Transverse colon (tissue), 4 donors: Measurements from ENCODE around the gene OR51A4. TPM values are rescaled to one million over a fixed set of nuclear protein-coding genes. Genes with fewer than 3 reads are reported as not detected.

ENCODE experiments used
- DNase-seq: peaks from one replicate; pipeline ENCODE4 v3.0.0-alpha.2; 2019
- H3K27ac ChIP-seq, 4 donors: fragments of 200-600 bp; sonication (generic); 2 replicates each; pipeline ENCODE4 v1.5.1; 2016 to 2018; ENCODE audit warnings: inconsistent platforms in 4 of 4
- H3K27me3 ChIP-seq: fragments of 200-600 bp; sonication (generic); 2 replicates; pipeline ENCODE4 v1.5.1; 2017; ENCODE audit warnings: inconsistent platforms
- H3K36me3 ChIP-seq, 4 donors: fragments of 200-600 bp; sonication (generic); 2 replicates each; pipeline ENCODE4 v1.5.1; 2017 to 2019; ENCODE audit warnings: inconsistent platforms in 4 of 4
- H3K4me1 ChIP-seq, 4 donors: fragments of 200-600 bp; sonication (generic); 2 replicates each; pipeline ENCODE4 v1.5.1; 2017 to 2020; ENCODE audit warnings: inconsistent platforms in 4 of 4
- H3K4me3 ChIP-seq, 4 donors: fragments of 200-600 bp; sonication (generic); 1 replicate in 1 of 4; 2 replicates in 3 of 4; pipeline versions ENCODE4 v1.5.1 to v1.6.1; 2017 to 2019; ENCODE audit warnings: inconsistent platforms in 4 of 4
- H3K9me3 ChIP-seq, 2 donors: fragments of 200-600 bp; sonication (generic); 2 replicates each; pipeline ENCODE4 v1.5.1; 2017 to 2019; ENCODE audit warnings: inconsistent platforms in 2 of 2
- EP300 ChIP-seq: sonication (generic); formaldehyde crosslinking; IDR thresholded peaks from one replicate; pipeline ENCODE4 v1.6.1; 2017; ENCODE audit warnings: antibody characterized with exemption, low read depth
- POLR2A ChIP-seq: fragments of 450-650 bp; IDR thresholded peaks from one replicate; pipeline ENCODE4 v1.6.1; 2016; ENCODE audit warnings: antibody characterized with exemption, mild to moderate bottlenecking, moderate library complexity
- POLR2AphosphoS5 ChIP-seq, 3 donors: sonication (generic); formaldehyde crosslinking; IDR thresholded peaks; one replicate each; pipeline ENCODE4 v1.6.1; 2016; ENCODE audit warnings: antibody characterized with exemption in 3 of 3
- WGBS, 2 donors: methylation state at CpG; one replicate each; pipeline ENCODE4 v1.1.5; 2018; ENCODE audit warnings: low coverage in 1 of 2; 5-methylcytosine and 5-hydroxymethylcytosine counted together
- in situ Hi-C, 4 donors: fragments of 200-750 bp; cut with MboI; loops; one replicate each; pipeline versions ENCODE4 v1.15.0 to v1.15.1; 2017; ENCODE audit warnings: low sequenced_read_pairs in 3 of 4, low pct_ligation_motif_present in 1 of 4, low pct_unique_long_range_greater_than_20kb in 1 of 4
- intact Hi-C: fragments of 100-400 bp; cut with DNase I; formaldehyde crosslinking; loops from one replicate; pipeline ENCODE4 v1.15.1; 2023; ENCODE audit warnings: low total_unique reads
- total RNA-seq, 4 donors: library from RNA; depleted of rRNA; stranded (reverse); fragments of >200 nt; gene quantifications; one replicate each; pipeline ENCODE4 v1.1.0, GENCODE V29; 2016
- TF ChIP-seq, protein P1 (sequence below), 5 experiments: fragments of 200-600 bp in 3 of 5; fragments of 450-650 bp in 2 of 5; sonication (generic) in 3 of 5; IDR thresholded peaks; 1 replicate in 2 of 5; 2 replicates in 3 of 5; pipeline ENCODE4 v1.5.1; 2016 to 2017; ENCODE audit warnings: antibody characterized with exemption in 5 of 5, inconsistent platforms in 3 of 5, mild to moderate bottlenecking in 2 of 5, moderate library complexity in 1 of 5

The OR51A4 gene, protein sequence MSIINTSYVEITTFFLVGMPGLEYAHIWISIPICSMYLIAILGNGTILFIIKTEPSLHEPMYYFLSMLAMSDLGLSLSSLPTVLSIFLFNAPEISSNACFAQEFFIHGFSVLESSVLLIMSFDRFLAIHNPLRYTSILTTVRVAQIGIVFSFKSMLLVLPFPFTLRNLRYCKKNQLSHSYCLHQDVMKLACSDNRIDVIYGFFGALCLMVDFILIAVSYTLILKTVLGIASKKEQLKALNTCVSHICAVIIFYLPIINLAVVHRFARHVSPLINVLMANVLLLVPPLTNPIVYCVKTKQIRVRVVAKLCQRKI
- not detected for total RNA-seq

DNA sequence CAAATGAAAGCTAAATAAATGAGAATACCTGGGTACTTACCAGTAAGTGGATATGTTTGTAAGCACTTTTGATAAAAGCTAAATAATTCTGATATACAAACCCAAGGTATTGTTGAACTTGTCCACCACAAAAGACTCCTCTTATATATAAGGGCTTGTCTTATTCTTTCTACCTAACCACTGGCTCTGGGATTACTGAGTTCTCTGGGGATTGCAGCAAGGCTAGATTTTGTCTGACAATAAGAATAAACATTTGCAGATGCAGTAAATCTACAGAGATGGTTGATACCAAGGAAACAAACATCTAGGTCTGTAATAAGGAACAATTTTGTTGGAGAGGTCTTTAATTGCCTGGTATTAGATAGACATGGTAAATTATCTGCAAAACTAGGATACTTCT is at the start of gene OR51A4:
TSS of gene OR51A4 (minus strand) at position 101 of the 400 bp plus-strand sequence. CDS start 505 bp downstream, outside the sequence.
- H3K27ac ChIP-seq, result no peak within 1 kb of the TSS
- H3K36me3 ChIP-seq, result no peaks in the 10 kb centered on the region
- DNase-seq, result no peak
- in situ Hi-C loops (no loop called here), intact Hi-C loops (no loop called here)
- H3K4me1 ChIP-seq, result no peaks in the 10 kb centered on the region
- H3K27me3 ChIP-seq, result no peaks in the 10 kb centered on the region
- H3K9me3 ChIP-seq, result no peaks in the 10 kb centered on the region
- no peak within 1 kb of the TSS for H3K4me3 ChIP-seq
- TF ChIP-seq, protein P1, sequence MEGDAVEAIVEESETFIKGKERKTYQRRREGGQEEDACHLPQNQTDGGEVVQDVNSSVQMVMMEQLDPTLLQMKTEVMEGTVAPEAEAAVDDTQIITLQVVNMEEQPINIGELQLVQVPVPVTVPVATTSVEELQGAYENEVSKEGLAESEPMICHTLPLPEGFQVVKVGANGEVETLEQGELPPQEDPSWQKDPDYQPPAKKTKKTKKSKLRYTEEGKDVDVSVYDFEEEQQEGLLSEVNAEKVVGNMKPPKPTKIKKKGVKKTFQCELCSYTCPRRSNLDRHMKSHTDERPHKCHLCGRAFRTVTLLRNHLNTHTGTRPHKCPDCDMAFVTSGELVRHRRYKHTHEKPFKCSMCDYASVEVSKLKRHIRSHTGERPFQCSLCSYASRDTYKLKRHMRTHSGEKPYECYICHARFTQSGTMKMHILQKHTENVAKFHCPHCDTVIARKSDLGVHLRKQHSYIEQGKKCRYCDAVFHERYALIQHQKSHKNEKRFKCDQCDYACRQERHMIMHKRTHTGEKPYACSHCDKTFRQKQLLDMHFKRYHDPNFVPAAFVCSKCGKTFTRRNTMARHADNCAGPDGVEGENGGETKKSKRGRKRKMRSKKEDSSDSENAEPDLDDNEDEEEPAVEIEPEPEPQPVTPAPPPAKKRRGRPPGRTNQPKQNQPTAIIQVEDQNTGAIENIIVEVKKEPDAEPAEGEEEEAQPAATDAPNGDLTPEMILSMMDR (IDR thresholded peaks at IDR 0.05), result no peak
- no peak for TF ChIP-seq POLR2AphosphoS5 (IDR thresholded peaks at IDR 0.05)
- no peak for TF ChIP-seq POLR2A
- TF ChIP-seq EP300, result no peak

DNA sequence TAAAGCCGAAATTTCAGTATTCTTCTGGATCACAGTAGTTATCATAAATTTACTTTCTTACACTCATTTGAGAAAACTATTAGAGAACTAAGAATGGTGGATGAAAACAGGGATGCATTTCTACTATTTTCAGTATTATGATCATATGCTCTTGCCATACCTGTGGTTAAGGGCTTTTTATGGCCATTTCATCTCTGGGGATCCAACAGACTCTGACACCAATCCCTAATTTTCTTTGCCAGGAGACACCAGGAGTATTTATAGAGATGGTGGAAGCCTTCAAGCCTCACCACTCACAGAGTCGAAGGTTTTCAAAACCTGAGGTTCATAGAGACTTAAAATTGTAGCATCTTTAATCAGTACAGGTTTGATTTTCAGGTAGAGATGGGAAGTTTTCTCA is 47.1 kb upstream of the OR51A4 start, which contains the start of gene OR51L1:
TSS of gene OR51L1 (plus strand) at position 301 of the 400 bp plus-strand sequence. CDS start 4,132 bp downstream, outside the sequence.
- no peaks in the 10 kb centered on the region for H3K9me3 ChIP-seq
- no peak within 1 kb of the TSS for H3K27ac ChIP-seq
- in situ Hi-C loops, result no loop called here
- H3K27me3 ChIP-seq, result no peaks in the 10 kb centered on the region
- H3K36me3 ChIP-seq, result no peaks in the 10 kb centered on the region
- no peak within 1 kb of the TSS for H3K4me3 ChIP-seq
- TF ChIP-seq POLR2A, result no peak
- TF ChIP-seq, protein P1 (IDR thresholded peaks at IDR 0.05), result no peak
- no peaks in the 10 kb centered on the region for H3K4me1 ChIP-seq
- DNase-seq, result no peak
- 69 to 84% methylated on average over 2 of the region's 2 CpGs for WGBS, 2 donors
- intact Hi-C loops, result no loop called here

DNA sequence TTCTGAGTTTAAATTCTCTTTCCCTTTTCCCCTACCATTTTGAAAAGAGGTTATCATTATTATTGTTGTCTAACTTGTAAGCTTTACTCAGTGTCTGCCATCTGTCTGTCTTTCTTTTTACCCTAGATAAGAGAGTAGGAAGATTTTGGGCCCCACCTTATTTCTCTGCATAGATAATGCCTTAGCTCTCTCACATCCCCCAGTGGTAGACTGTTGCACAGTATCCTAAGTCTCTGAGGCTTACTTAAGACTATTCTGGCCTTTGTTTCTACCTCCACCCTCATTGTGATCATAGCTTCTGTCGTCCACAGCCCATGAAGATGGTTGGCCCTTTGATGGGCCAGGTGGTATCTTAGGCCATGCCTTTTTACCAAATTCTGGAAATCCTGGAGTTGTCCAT is 43.7 kb upstream of the OR51A4 start:
- Histone ChIP-seq H3K9me3 (no peaks in the 10 kb centered on the region), H3K36me3 (no peaks in the 10 kb centered on the region), H3K4me3 (no peak overlapping the region), H3K27me3 (no peaks in the 10 kb centered on the region), H3K27ac (no peak overlapping the region), H3K4me1 (no peaks in the 10 kb centered on the region)
- DNase-seq, result no peak
- TF ChIP-seq POLR2A (no peak), POLR2AphosphoS5 (IDR thresholded peaks at IDR 0.05) (no peak), EP300 (no peak)
- TF ChIP-seq, protein P1 (IDR thresholded peaks at IDR 0.05), result no peak
- intact Hi-C loops, result no loop called here
- 88 to 89% methylated on average over 1 of the region's 1 CpG for WGBS, 2 donors
- in situ Hi-C loops, result no loop called here

DNA sequence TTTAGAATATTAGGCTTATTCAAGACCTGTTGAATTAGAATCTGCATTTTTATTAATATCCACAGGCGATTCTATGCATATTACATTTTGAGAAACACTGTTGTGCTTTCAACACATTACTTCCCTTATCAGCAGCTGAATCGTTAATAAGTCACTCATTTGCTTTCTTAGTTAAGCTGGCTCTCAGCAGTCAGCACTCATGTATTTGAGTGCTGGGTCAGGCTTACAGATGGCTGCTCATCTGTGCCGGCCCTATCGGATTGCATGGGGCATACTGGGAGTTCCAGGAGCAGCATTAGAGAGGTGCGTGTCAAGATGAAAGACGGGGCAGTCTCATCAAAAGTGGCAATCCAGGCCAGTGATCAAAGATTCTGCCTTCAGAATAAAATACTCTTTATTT is 36.4 kb upstream of the OR51A4 start:
- Histone ChIP-seq H3K36me3 (no peaks in the 10 kb centered on the region), H3K4me1 (no peaks in the 10 kb centered on the region), H3K27me3 (no peaks in the 10 kb centered on the region), H3K4me3 (no peak overlapping the region), H3K9me3 (no peaks in the 10 kb centered on the region), H3K27ac (no peak overlapping the region)
- DNase-seq, result no peak
- 77 to 88% methylated on average over 4 to 6 of the region's 6 CpGs for WGBS, 2 donors
- in situ Hi-C loops, result no loop called here
- intact Hi-C loops, result no loop called here
- TF ChIP-seq, protein P1 (IDR thresholded peaks at IDR 0.05), result no peak
- TF ChIP-seq POLR2AphosphoS5 (IDR thresholded peaks at IDR 0.05) (no peak), EP300 (no peak), POLR2A (no peak)
